ENCODE measurements around the gene CEP295NL.

GRCh38 chr17:78917451-78918275 lies 14.7 kb upstream of the CEP295NL start:
- no peak for TF ChIP-seq MAX (IDR thresholded peaks at IDR 0.05; ENCODE audit: low read depth, low read length)
- no peak for TF ChIP-seq CTCF (IDR thresholded peaks at IDR 0.05; ENCODE audit: low read depth, low read length)
- TF ChIP-seq POLR2A (IDR thresholded peaks at IDR 0.05; ENCODE audit: extremely low read depth, insufficient read length) = no peak
